ENCODE results near the gene KRTAP1-5. TPM values are rescaled to one million over a fixed set of nuclear protein-coding genes. Genes with fewer than 3 reads are reported as not detected.
"Not testable (repeated sequence)": the region's sequence is repeated elsewhere in the genome, so short reads cannot be mapped to it uniquely, and the experiment has no call there.

KRTAP1-5 gene
- total and polyA plus RNA-seq, 2 donors (not counting 3 experiments of a cell fraction or from before 2014, with no cell fraction given): not detected

DNA sequence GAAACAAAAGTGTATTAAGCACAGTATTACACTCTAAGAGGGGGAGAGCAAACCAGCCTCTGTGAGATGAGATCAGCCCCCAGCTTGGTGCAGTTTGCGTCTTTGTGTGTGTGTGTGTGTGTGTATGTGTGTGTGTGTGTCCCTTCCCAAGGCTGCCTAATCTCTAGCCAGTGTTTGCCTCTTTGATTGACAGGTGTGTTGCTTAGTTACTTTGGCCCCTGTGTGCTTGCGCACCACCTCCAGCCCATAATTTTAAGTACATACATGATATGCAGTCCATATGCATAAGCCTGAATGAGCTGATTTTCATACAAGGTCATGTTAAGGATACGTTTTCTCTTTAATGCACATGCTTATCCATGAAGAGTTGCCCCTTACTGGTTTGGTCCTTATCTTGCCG is 25.2 kb downstream of the KRTAP1-5 start:
- Histone ChIP-seq H3K9me3 (replicated peaks; ENCODE audit: control insufficient read depth, insufficient read depth, low read length) (no peaks in the 10 kb centered on the region), H3K4me2 (ENCODE audit: insufficient read depth, low read length) (no peak overlapping the region), H3K4me3 (replicated peaks in 1 of 3; ENCODE audit: insufficient read depth in 1 of 3, low read depth in 1 of 3, low read length in 3 of 3) (no peak overlapping the region), H3K36me3 (ENCODE audit: control insufficient read depth in 2 of 2, extremely low read depth in 1 of 2, insufficient read depth in 2 of 2, low read length in 2 of 2) (no peaks in the 10 kb centered on the region), H3K79me2 (ENCODE audit: control insufficient read depth, insufficient read depth, low read length) (no peaks in the 10 kb centered on the region), H3K27me3 (ENCODE audit: control insufficient read depth in 2 of 2, insufficient read depth in 2 of 2, low read length in 2 of 2) (peaks cover 0 to 2% of the 10 kb centered on the region in 2 experiments), H3K9ac (replicated peaks; ENCODE audit: extremely low read depth, insufficient read depth, low read length) (no peak overlapping the region), H3K27ac (ENCODE audit: insufficient read depth, low read depth, low read length) (no peak overlapping the region), H4K20me1 (replicated peaks; ENCODE audit: control insufficient read depth, extremely low read depth, insufficient read depth, low read length) (no peaks in the 10 kb centered on the region), H3K4me1 (ENCODE audit: control insufficient read depth, extremely low read depth, insufficient read depth, low read length) (no peaks in the 10 kb centered on the region), H3K9me1 (replicated peaks; ENCODE audit: control insufficient read depth, extremely low read depth, insufficient read depth, low read length) (no peaks in the 10 kb centered on the region), H2AFZ (ENCODE audit: low read depth, low read length) (no peak overlapping the region)
- CTCF ChIA-PET: no interaction called here
- dilution Hi-C loops (cut with MboI; ENCODE audit: extremely low pct_ligation_motif_present, low sequenced_read_pairs) (no loop called here), intact Hi-C loops (cut with micrococcal nuclease) (no loop called here)
- no TSS peak for BruUV-seq (replicated peaks)
- DNase-seq (ENCODE audit: low read depth, low spot score) (no peak), FAIRE-seq (no peak)
- POLR2A ChIA-PET: no interaction called here
- TF ChIP-seq POLR2AphosphoS5 (IDR thresholded peaks at IDR 0.05; ENCODE audit: insufficient read depth, low read depth, low read length) (no peak), MYC (IDR thresholded peaks at IDR 0.05; ENCODE audit: low read depth, low read length) (no peak), GATA2 (IDR thresholded peaks at IDR 0.05; ENCODE audit: insufficient read depth, insufficient read length, low read depth, low read length) (no peak), JUN (IDR thresholded peaks at IDR 0.05; ENCODE audit: borderline replicate concordance, insufficient read depth, insufficient read length, low read depth) (no peak), POLR2A (IDR thresholded peaks at IDR 0.05; ENCODE audit: low read depth, low read length) (no peak), EZH2 (IDR thresholded peaks at IDR 0.05; ENCODE audit: borderline replicate concordance, low read depth, low read length, severe bottlenecking) (no peak), FOS (IDR thresholded peaks at IDR 0.05; ENCODE audit: borderline replicate concordance, insufficient read depth, low read length) (no peak)
- TF ChIP-seq, protein P1, sequence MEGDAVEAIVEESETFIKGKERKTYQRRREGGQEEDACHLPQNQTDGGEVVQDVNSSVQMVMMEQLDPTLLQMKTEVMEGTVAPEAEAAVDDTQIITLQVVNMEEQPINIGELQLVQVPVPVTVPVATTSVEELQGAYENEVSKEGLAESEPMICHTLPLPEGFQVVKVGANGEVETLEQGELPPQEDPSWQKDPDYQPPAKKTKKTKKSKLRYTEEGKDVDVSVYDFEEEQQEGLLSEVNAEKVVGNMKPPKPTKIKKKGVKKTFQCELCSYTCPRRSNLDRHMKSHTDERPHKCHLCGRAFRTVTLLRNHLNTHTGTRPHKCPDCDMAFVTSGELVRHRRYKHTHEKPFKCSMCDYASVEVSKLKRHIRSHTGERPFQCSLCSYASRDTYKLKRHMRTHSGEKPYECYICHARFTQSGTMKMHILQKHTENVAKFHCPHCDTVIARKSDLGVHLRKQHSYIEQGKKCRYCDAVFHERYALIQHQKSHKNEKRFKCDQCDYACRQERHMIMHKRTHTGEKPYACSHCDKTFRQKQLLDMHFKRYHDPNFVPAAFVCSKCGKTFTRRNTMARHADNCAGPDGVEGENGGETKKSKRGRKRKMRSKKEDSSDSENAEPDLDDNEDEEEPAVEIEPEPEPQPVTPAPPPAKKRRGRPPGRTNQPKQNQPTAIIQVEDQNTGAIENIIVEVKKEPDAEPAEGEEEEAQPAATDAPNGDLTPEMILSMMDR (IDR thresholded peaks at IDR 0.05; ENCODE audit: extremely low read depth in 1 of 2, insufficient read depth in 1 of 2, low read depth in 1 of 2, low read length in 2 of 2): no peak
- TF ChIP-seq, protein P2, sequence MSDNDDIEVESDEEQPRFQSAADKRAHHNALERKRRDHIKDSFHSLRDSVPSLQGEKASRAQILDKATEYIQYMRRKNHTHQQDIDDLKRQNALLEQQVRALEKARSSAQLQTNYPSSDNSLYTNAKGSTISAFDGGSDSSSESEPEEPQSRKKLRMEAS (IDR thresholded peaks at IDR 0.05; ENCODE audit: insufficient read depth, insufficient read length): no peak

- H3K9ac ChIP-seq (replicated peaks; ENCODE audit: extremely low read depth, insufficient read depth, low read length); intact Hi-C loops (cut with micrococcal nuclease); H2AFZ ChIP-seq (ENCODE audit: low read depth, low read length); H3K9me1 ChIP-seq (replicated peaks; ENCODE audit: control insufficient read depth, extremely low read depth, insufficient read depth, low read length); H3K79me2 ChIP-seq (ENCODE audit: control insufficient read depth, insufficient read depth, low read length); H3K4me1 ChIP-seq (ENCODE audit: control insufficient read depth, extremely low read depth, insufficient read depth, low read length); H3K4me2 ChIP-seq (ENCODE audit: insufficient read depth, low read length); FAIRE-seq; dilution Hi-C loops (cut with MboI; ENCODE audit: extremely low pct_ligation_motif_present, low sequenced_read_pairs); H4K20me1 ChIP-seq (replicated peaks; ENCODE audit: control insufficient read depth, extremely low read depth, insufficient read depth, low read length); DNase-seq (ENCODE audit: low read depth, low spot score); H3K27ac ChIP-seq (ENCODE audit: insufficient read depth, low read depth, low read length); POLR2A ChIA-PET; BruUV-seq (replicated peaks); H3K9me3 ChIP-seq (replicated peaks; ENCODE audit: control insufficient read depth, insufficient read depth, low read length); H3K4me3 ChIP-seq (replicated peaks in 1 of 3; ENCODE audit: insufficient read depth in 1 of 3, low read depth in 1 of 3, low read length in 3 of 3); H3K27me3 ChIP-seq (ENCODE audit: control insufficient read depth in 2 of 2, insufficient read depth in 2 of 2, low read length in 2 of 2); H3K36me3 ChIP-seq (ENCODE audit: control insufficient read depth in 2 of 2, extremely low read depth in 1 of 2, insufficient read depth in 2 of 2, low read length in 2 of 2); CTCF ChIA-PET: not testable (repeated sequence)
Observed at GRCh38 chr17:40999563-40999962, 27.4 kb downstream of the KRTAP1-5 start, which contains the start of gene KRTAP3-2. Gene KRTAP3-2, minus strand, starts transcription at chr17:40999906. Its CDS starts 53 bp downstream, at chr17:40999853.

Data from endothelial cell of umbilical vein (primary cell).